Measurements from ENCODE around the gene RNF5.

The RNF5 gene

GRCh38 chr6:32153564-32154513 is 24.4 kb upstream of the RNF5 start, which contains the start of gene PPT2:
Gene PPT2, plus strand, starts transcription at chr6:32154141. Its CDS starts 454 bp downstream, at chr6:32154595.
- no peaks in the 10 kb centered on the region for H3K9me3 ChIP-seq (ENCODE audit: control insufficient read depth, insufficient read depth, low read depth, low read length)
- H3K4me3 ChIP-seq (ENCODE audit: low read depth, low read length), result peak within 1 kb of the TSS; percentile 86
- peaks cover 36% of the 10 kb centered on the region for H3K27me3 ChIP-seq (ENCODE audit: control insufficient read depth, insufficient read depth, low read length)
- H3K27ac ChIP-seq (ENCODE audit: low read depth, low read length), result peak within 1 kb of the TSS; percentile 72; the same call in 1 of the 2 replicates
- peaks cover 30% of the 10 kb centered on the region for H3K4me1 ChIP-seq (ENCODE audit: control insufficient read depth, insufficient read depth, low read length)
- H3K36me3 ChIP-seq (ENCODE audit: control insufficient read depth, insufficient read depth, low read length), result peaks cover 25% of the 10 kb centered on the region
- H3K9ac ChIP-seq (ENCODE audit: low read length), result peak within 1 kb of the TSS; percentile 91

GRCh38 chr6:32154514-32155161 is 23.6 kb upstream of the RNF5 start:
- Histone ChIP-seq H3K27ac (ENCODE audit: low read depth, low read length) (peak overlapping the region; percentile 26; the same call in 1 of the 2 replicates), H3K4me1 (ENCODE audit: control insufficient read depth, insufficient read depth, low read length) (peaks cover 28% of the 10 kb centered on the region), H3K4me3 (ENCODE audit: low read depth, low read length) (peak overlapping the region; percentile 86), H3K27me3 (ENCODE audit: control insufficient read depth, insufficient read depth, low read length) (peaks cover 28% of the 10 kb centered on the region), H3K9me3 (ENCODE audit: control insufficient read depth, insufficient read depth, low read depth, low read length) (no peaks in the 10 kb centered on the region), H3K36me3 (ENCODE audit: control insufficient read depth, insufficient read depth, low read length) (peaks cover 25% of the 10 kb centered on the region), H3K9ac (ENCODE audit: low read length) (peak overlapping the region; percentile 91)

- Histone ChIP-seq H3K9ac (ENCODE audit: low read length) (no peak overlapping the region), H3K9me3 (ENCODE audit: control insufficient read depth, insufficient read depth, low read depth, low read length) (no peaks in the 10 kb centered on the region), H3K27ac (ENCODE audit: low read depth, low read length) (no peak overlapping the region), H3K27me3 (ENCODE audit: control insufficient read depth, insufficient read depth, low read length) (peaks cover 9% of the 10 kb centered on the region), H3K4me3 (ENCODE audit: low read depth, low read length) (no peak overlapping the region), H3K36me3 (ENCODE audit: control insufficient read depth, insufficient read depth, low read length) (peaks cover 26% of the 10 kb centered on the region), H3K4me1 (ENCODE audit: control insufficient read depth, insufficient read depth, low read length) (peaks cover 14% of the 10 kb centered on the region)
Observed at GRCh38 chr6:32156891-32157290, 21.3 kb upstream of the RNF5 start.

- no peak overlapping the region for H3K9ac ChIP-seq (ENCODE audit: low read length)
- H3K9me3 ChIP-seq (ENCODE audit: control insufficient read depth, insufficient read depth, low read depth, low read length), result no peaks in the 10 kb centered on the region
- no peaks in the 10 kb centered on the region; the same call in 1 of the 2 replicates for H3K27me3 ChIP-seq (ENCODE audit: control insufficient read depth, insufficient read depth, low read length)
- H3K27ac ChIP-seq (ENCODE audit: low read depth, low read length), result no peak overlapping the region
- H3K36me3 ChIP-seq (ENCODE audit: control insufficient read depth, insufficient read depth, low read length), result peaks cover 35% of the 10 kb centered on the region
- peaks cover 6% of the 10 kb centered on the region; the same call in 1 of the 2 replicates for H3K4me1 ChIP-seq (ENCODE audit: control insufficient read depth, insufficient read depth, low read length)
- no peak overlapping the region for H3K4me3 ChIP-seq (ENCODE audit: low read depth, low read length)
Observed at GRCh38 chr6:32158052-32158451, 20.2 kb upstream of the RNF5 start.

GRCh38 chr6:32163559-32164258 is 14.5 kb upstream of the RNF5 start:
- H3K9ac ChIP-seq (ENCODE audit: low read length), result no peak overlapping the region
- peaks cover 9% of the 10 kb centered on the region; the same call in 1 of the 2 replicates for H3K4me1 ChIP-seq (ENCODE audit: control insufficient read depth, insufficient read depth, low read length)
- no peak overlapping the region for H3K4me3 ChIP-seq (ENCODE audit: low read depth, low read length)
- H3K27ac ChIP-seq (ENCODE audit: low read depth, low read length), result no peak overlapping the region
- peaks cover 37% of the 10 kb centered on the region for H3K36me3 ChIP-seq (ENCODE audit: control insufficient read depth, insufficient read depth, low read length)
- no peaks in the 10 kb centered on the region for H3K27me3 ChIP-seq (ENCODE audit: control insufficient read depth, insufficient read depth, low read length)
- H3K9me3 ChIP-seq (ENCODE audit: control insufficient read depth, insufficient read depth, low read depth, low read length), result no peaks in the 10 kb centered on the region

- H3K4me1 ChIP-seq (ENCODE audit: control insufficient read depth, insufficient read depth, low read length), result peaks cover 9% of the 10 kb centered on the region; the same call in 1 of the 2 replicates
- no peak within 1 kb of the TSS for H3K27ac ChIP-seq (ENCODE audit: low read depth, low read length)
- peaks cover 42% of the 10 kb centered on the region for H3K36me3 ChIP-seq (ENCODE audit: control insufficient read depth, insufficient read depth, low read length)
- no peaks in the 10 kb centered on the region for H3K9me3 ChIP-seq (ENCODE audit: control insufficient read depth, insufficient read depth, low read depth, low read length)
- no peak within 1 kb of the TSS for H3K4me3 ChIP-seq (ENCODE audit: low read depth, low read length)
- no peak within 1 kb of the TSS for H3K9ac ChIP-seq (ENCODE audit: low read length)
- no peaks in the 10 kb centered on the region for H3K27me3 ChIP-seq (ENCODE audit: control insufficient read depth, insufficient read depth, low read length)
Observed at GRCh38 chr6:32164295-32164694, 13.9 kb upstream of the RNF5 start, which contains the start of gene EGFL8. Gene EGFL8, plus strand, starts transcription at chr6:32164595. Its CDS starts 1,571 bp downstream, at chr6:32166166.

- Histone ChIP-seq H3K27ac (ENCODE audit: low read depth, low read length) (no peak overlapping the region), H3K27me3 (ENCODE audit: control insufficient read depth, insufficient read depth, low read length) (no peaks in the 10 kb centered on the region), H3K4me3 (ENCODE audit: low read depth, low read length) (no peak overlapping the region; the same call in 1 of the 2 replicates), H3K4me1 (ENCODE audit: control insufficient read depth, insufficient read depth, low read length) (peaks cover 9% of the 10 kb centered on the region; the same call in 1 of the 2 replicates), H3K9me3 (ENCODE audit: control insufficient read depth, insufficient read depth, low read depth, low read length) (no peaks in the 10 kb centered on the region), H3K36me3 (ENCODE audit: control insufficient read depth, insufficient read depth, low read length) (peaks cover 64% of the 10 kb centered on the region), H3K9ac (ENCODE audit: low read length) (peak overlapping the region; percentile 41)
Observed at GRCh38 chr6:32166411-32167061, 11.7 kb upstream of the RNF5 start.

GRCh38 chr6:32167154-32167760 is 10.9 kb upstream of the RNF5 start:
- Histone ChIP-seq H3K9ac (ENCODE audit: low read length) (peak overlapping the region; percentile 41), H3K27ac (ENCODE audit: low read depth, low read length) (no peak overlapping the region), H3K27me3 (ENCODE audit: control insufficient read depth, insufficient read depth, low read length) (no peaks in the 10 kb centered on the region), H3K9me3 (ENCODE audit: control insufficient read depth, insufficient read depth, low read depth, low read length) (no peaks in the 10 kb centered on the region), H3K4me3 (ENCODE audit: low read depth, low read length) (no peak overlapping the region; the same call in 1 of the 2 replicates), H3K36me3 (ENCODE audit: control insufficient read depth, insufficient read depth, low read length) (peaks cover 61% of the 10 kb centered on the region), H3K4me1 (ENCODE audit: control insufficient read depth, insufficient read depth, low read length) (peaks cover 9% of the 10 kb centered on the region; the same call in 1 of the 2 replicates)

GRCh38 chr6:32167761-32168262 is 10.4 kb upstream of the RNF5 start:
- H3K36me3 ChIP-seq (ENCODE audit: control insufficient read depth, insufficient read depth, low read length), result peaks cover 56% of the 10 kb centered on the region
- peaks cover 9% of the 10 kb centered on the region; the same call in 1 of the 2 replicates for H3K4me1 ChIP-seq (ENCODE audit: control insufficient read depth, insufficient read depth, low read length)
- H3K9me3 ChIP-seq (ENCODE audit: control insufficient read depth, insufficient read depth, low read depth, low read length), result no peaks in the 10 kb centered on the region
- no peaks in the 10 kb centered on the region for H3K27me3 ChIP-seq (ENCODE audit: control insufficient read depth, insufficient read depth, low read length)
- H3K9ac ChIP-seq (ENCODE audit: low read length), result no peak overlapping the region
- no peak overlapping the region for H3K4me3 ChIP-seq (ENCODE audit: low read depth, low read length)
- H3K27ac ChIP-seq (ENCODE audit: low read depth, low read length), result no peak overlapping the region

- H3K27me3 ChIP-seq (ENCODE audit: control insufficient read depth, insufficient read depth, low read length), result no peaks in the 10 kb centered on the region
- H3K27ac ChIP-seq (ENCODE audit: low read depth, low read length), result no peak overlapping the region
- H3K4me3 ChIP-seq (ENCODE audit: low read depth, low read length), result no peak overlapping the region
- H3K9me3 ChIP-seq (ENCODE audit: control insufficient read depth, insufficient read depth, low read depth, low read length), result no peaks in the 10 kb centered on the region
- no peak overlapping the region for H3K9ac ChIP-seq (ENCODE audit: low read length)
- peaks cover 51% of the 10 kb centered on the region for H3K36me3 ChIP-seq (ENCODE audit: control insufficient read depth, insufficient read depth, low read length)
- peaks cover 15% of the 10 kb centered on the region; the same call in 1 of the 2 replicates for H3K4me1 ChIP-seq (ENCODE audit: control insufficient read depth, insufficient read depth, low read length)
Observed at GRCh38 chr6:32168350-32168749, 9.9 kb upstream of the RNF5 start.
